ENCODE results near the gene IGSF22. TPM values are rescaled to one million over a fixed set of nuclear protein-coding genes. Genes with fewer than 3 reads are reported as not detected.

The IGSF22 gene
- polyA plus RNA-seq, 1 donor (not counting 4 experiments of a cell fraction or from before 2014, with no cell fraction given) = 0.01 TPM

DNA sequence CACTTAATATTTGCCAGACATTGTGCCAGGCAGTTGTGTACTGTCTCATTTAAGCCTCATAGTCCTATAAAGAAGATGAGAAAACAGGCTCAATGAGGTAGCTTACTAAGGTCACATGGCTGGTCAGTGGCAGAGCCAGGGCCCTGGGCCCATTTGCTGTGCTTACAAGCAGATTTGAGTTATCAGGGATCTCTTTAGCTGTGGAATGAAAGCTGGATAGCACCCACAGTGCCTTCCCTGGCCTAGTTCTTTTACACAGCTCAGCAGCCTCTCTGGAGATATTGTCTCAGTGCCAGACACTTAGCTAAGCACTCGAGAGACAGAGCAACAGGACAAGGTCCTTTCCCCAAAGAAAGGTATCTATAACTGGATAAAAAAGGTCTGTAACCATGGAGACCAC is 21.3 kb downstream of the IGSF22 start:
- no peaks in the 10 kb centered on the region for H3K9me3 ChIP-seq (ENCODE audit: control insufficient read depth, low read depth, low read length)
- no peaks in the 10 kb centered on the region for H3K79me2 ChIP-seq (ENCODE audit: control insufficient read depth, insufficient read depth, low read length)
- H3K4me3 ChIP-seq (ENCODE audit: control insufficient read depth in 2 of 3, extremely low read depth in 1 of 3, insufficient read depth in 2 of 3, low read depth in 1 of 3, low read length in 3 of 3) = no peak overlapping the region
- TF ChIP-seq EZH2 (IDR thresholded peaks at IDR 0.05; ENCODE audit: low read length) = no peak
- TF ChIP-seq, protein P1, sequence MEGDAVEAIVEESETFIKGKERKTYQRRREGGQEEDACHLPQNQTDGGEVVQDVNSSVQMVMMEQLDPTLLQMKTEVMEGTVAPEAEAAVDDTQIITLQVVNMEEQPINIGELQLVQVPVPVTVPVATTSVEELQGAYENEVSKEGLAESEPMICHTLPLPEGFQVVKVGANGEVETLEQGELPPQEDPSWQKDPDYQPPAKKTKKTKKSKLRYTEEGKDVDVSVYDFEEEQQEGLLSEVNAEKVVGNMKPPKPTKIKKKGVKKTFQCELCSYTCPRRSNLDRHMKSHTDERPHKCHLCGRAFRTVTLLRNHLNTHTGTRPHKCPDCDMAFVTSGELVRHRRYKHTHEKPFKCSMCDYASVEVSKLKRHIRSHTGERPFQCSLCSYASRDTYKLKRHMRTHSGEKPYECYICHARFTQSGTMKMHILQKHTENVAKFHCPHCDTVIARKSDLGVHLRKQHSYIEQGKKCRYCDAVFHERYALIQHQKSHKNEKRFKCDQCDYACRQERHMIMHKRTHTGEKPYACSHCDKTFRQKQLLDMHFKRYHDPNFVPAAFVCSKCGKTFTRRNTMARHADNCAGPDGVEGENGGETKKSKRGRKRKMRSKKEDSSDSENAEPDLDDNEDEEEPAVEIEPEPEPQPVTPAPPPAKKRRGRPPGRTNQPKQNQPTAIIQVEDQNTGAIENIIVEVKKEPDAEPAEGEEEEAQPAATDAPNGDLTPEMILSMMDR (optimal IDR thresholded peaks at IDR 0.05 in 1 of 3, IDR thresholded peaks at IDR 0.05 in 1 of 3, conservative IDR thresholded peaks at IDR 0.05 in 1 of 3; ENCODE audit: extremely low read depth in 1 of 3, insufficient read depth in 2 of 3, low read length in 3 of 3) = no peak
- peaks cover 13% of the 10 kb centered on the region for H3K4me1 ChIP-seq (ENCODE audit: control insufficient read depth, extremely low read depth, insufficient read depth, low read length)
- FAIRE-seq = no peak
- no peak overlapping the region for H2AFZ ChIP-seq (ENCODE audit: control insufficient read depth, low read length)
- H3K36me3 ChIP-seq (ENCODE audit: control insufficient read depth in 2 of 2, extremely low read depth in 1 of 2, insufficient read depth in 2 of 2, low read length in 2 of 2) = peaks cover 0 to 5% of the 10 kb centered on the region in 2 experiments
- H3K27ac ChIP-seq (ENCODE audit: control insufficient read depth, insufficient read depth, low read length) = no peak overlapping the region
- dilution Hi-C loops (cut with MboI; ENCODE audit: extremely low pct_ligation_motif_present, low sequenced_read_pairs) = no loop called here
- peaks cover 25% of the 10 kb centered on the region for H3K27me3 ChIP-seq (ENCODE audit: control insufficient read depth, extremely low read depth, insufficient read depth, low read length)
- no peaks in the 10 kb centered on the region for H3K9me1 ChIP-seq (ENCODE audit: control insufficient read depth, extremely low read depth, insufficient read depth, low read length)
- no peak overlapping the region for H3K4me2 ChIP-seq (ENCODE audit: control insufficient read depth, extremely low read depth, insufficient read depth, low read depth, low read length)
- no peaks in the 10 kb centered on the region for H4K20me1 ChIP-seq (ENCODE audit: control insufficient read depth, extremely low read depth, insufficient read depth, low read length)
- DNase-seq (ENCODE audit: low read depth, low spot score) = no peak
- H3K9ac ChIP-seq (ENCODE audit: control insufficient read depth, extremely low read depth, insufficient read depth, low read length) = no peak overlapping the region

DNA sequence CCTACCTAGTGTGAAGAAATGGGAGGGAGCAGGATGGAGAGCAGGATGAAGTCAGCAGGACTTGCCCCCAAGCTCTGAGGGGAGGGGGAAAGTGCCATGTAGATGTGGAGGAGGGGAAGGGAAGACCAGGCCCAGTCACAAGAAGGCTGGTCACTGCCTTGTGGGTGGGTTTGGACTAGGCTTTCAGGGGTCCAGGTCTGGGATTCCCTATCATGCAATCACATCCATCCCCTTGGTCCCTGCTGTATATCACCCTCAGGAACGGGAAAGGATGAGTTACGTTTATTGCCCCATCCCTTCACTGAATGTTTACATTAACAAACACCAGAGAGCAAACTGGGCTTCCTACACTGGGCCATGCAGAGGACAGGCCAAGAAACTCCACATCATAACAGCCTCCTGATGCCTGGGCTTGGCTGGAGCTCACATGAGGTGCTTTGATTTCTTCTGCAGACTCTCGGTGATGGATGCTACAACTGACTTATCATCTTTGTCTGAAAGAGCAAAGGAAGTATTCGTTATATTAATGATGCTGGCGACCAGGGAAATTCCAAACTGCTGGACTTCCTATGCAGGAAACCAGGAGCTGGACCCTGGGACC is 21.8 kb downstream of the IGSF22 start:
- H3K36me3 ChIP-seq (ENCODE audit: control insufficient read depth in 2 of 2, extremely low read depth in 1 of 2, insufficient read depth in 2 of 2, low read length in 2 of 2) = peaks cover 0 to 5% of the 10 kb centered on the region in 2 experiments
- no peaks in the 10 kb centered on the region for H4K20me1 ChIP-seq (ENCODE audit: control insufficient read depth, extremely low read depth, insufficient read depth, low read length)
- no peak overlapping the region for H3K9ac ChIP-seq (ENCODE audit: control insufficient read depth, extremely low read depth, insufficient read depth, low read length)
- peaks cover 25% of the 10 kb centered on the region for H3K27me3 ChIP-seq (ENCODE audit: control insufficient read depth, extremely low read depth, insufficient read depth, low read length)
- DNase-seq (ENCODE audit: low read depth, low spot score) (no peak), FAIRE-seq (no peak)
- no peaks in the 10 kb centered on the region for H3K9me3 ChIP-seq (ENCODE audit: control insufficient read depth, low read depth, low read length)
- no peak overlapping the region for H3K4me3 ChIP-seq (ENCODE audit: control insufficient read depth in 2 of 3, extremely low read depth in 1 of 3, insufficient read depth in 2 of 3, low read depth in 1 of 3, low read length in 3 of 3)
- H3K79me2 ChIP-seq (ENCODE audit: control insufficient read depth, insufficient read depth, low read length) = no peaks in the 10 kb centered on the region
- TF ChIP-seq, protein P1 (optimal IDR thresholded peaks at IDR 0.05 in 1 of 3, IDR thresholded peaks at IDR 0.05 in 1 of 3, conservative IDR thresholded peaks at IDR 0.05 in 1 of 3; ENCODE audit: extremely low read depth in 1 of 3, insufficient read depth in 2 of 3, low read length in 3 of 3) = no peak
- no peak for TF ChIP-seq EZH2 (IDR thresholded peaks at IDR 0.05; ENCODE audit: low read length)
- no peak overlapping the region for H3K27ac ChIP-seq (ENCODE audit: control insufficient read depth, insufficient read depth, low read length)
- H3K9me1 ChIP-seq (ENCODE audit: control insufficient read depth, extremely low read depth, insufficient read depth, low read length) = no peaks in the 10 kb centered on the region
- H3K4me1 ChIP-seq (ENCODE audit: control insufficient read depth, extremely low read depth, insufficient read depth, low read length) = peaks cover 14% of the 10 kb centered on the region
- H2AFZ ChIP-seq (ENCODE audit: control insufficient read depth, low read length) = no peak overlapping the region
- no peak overlapping the region for H3K4me2 ChIP-seq (ENCODE audit: control insufficient read depth, extremely low read depth, insufficient read depth, low read depth, low read length)
- dilution Hi-C loops (cut with MboI; ENCODE audit: extremely low pct_ligation_motif_present, low sequenced_read_pairs) = no loop called here
